Measurements from ENCODE around the gene CSAD.

DNA sequence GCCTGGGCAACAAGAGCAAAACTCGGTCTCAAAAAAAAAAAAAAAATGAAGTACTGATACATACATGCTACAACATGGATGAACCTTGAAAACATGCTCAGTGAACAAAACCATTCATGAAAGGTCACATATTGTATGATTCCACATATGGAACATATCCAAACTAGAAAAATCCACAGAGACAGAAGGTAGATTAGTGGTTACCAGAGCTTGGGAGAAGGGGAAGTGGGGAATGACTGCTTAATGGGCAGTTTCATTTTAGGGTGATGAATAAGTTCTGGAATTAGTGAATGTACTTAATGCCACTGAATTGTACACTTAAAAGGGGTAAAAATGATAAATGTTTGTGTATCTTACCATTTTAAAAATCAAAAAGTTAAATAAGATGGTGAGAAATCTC is 23.6 kb upstream of the CSAD start:
- no peak for TF ChIP-seq EZH2 (IDR thresholded peaks at IDR 0.05; ENCODE audit: borderline replicate concordance, insufficient read depth, low read depth, low read length, poor library complexity, severe bottlenecking)
- TF ChIP-seq, protein P1, sequence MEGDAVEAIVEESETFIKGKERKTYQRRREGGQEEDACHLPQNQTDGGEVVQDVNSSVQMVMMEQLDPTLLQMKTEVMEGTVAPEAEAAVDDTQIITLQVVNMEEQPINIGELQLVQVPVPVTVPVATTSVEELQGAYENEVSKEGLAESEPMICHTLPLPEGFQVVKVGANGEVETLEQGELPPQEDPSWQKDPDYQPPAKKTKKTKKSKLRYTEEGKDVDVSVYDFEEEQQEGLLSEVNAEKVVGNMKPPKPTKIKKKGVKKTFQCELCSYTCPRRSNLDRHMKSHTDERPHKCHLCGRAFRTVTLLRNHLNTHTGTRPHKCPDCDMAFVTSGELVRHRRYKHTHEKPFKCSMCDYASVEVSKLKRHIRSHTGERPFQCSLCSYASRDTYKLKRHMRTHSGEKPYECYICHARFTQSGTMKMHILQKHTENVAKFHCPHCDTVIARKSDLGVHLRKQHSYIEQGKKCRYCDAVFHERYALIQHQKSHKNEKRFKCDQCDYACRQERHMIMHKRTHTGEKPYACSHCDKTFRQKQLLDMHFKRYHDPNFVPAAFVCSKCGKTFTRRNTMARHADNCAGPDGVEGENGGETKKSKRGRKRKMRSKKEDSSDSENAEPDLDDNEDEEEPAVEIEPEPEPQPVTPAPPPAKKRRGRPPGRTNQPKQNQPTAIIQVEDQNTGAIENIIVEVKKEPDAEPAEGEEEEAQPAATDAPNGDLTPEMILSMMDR (IDR thresholded peaks at IDR 0.05) = no peak
